Stimulated activated naive B cell treated with anti-CD40 and anti-IgM and Interleukin-4, amounts not matched to agents 10 μg/mL and 1 μg/mL and 100 μg/mL, for 72 hours (primary cell): ENCODE measurements around the gene MIP.
A peak's percentile ranks its signal among the peaks of the same experiment; 100 is the strongest.
"Not testable (repeated sequence)": the region's sequence is repeated elsewhere in the genome, so short reads cannot be mapped to it uniquely, and the experiment has no call there.

ENCODE experiments used
- ATAC-seq, 2 donors: fragments of 150-1000 bp; cut with Tn5 transposase; replicated peaks; 2 replicates each; pipeline ENCODE4 v1.10.0; 2021; ENCODE audit warnings: moderate library complexity in 1 of 2
- DNase-seq: peaks from one replicate; pipeline ENCODE4 v3.0.0; 2021
- H3K27ac Mint-ChIP-seq: one replicate; pipeline ENCODE4 v1.8.0; 2022; ENCODE audit warnings: mild to moderate bottlenecking, mixed read lengths
- H3K27me3 Mint-ChIP-seq, 2 donors: one replicate each; pipeline ENCODE4 v1.8.0; 2022; ENCODE audit warnings: mixed read lengths in 2 of 2
- H3K36me3 Mint-ChIP-seq, 2 donors: one replicate each; pipeline ENCODE4 v1.8.0; 2022; ENCODE audit warnings: mixed read lengths in 2 of 2, mild to moderate bottlenecking in 1 of 2
- H3K4me1 Mint-ChIP-seq, 2 donors: one replicate each; pipeline ENCODE4 v1.8.0; 2022; ENCODE audit warnings: mixed read lengths in 2 of 2, mild to moderate bottlenecking in 1 of 2
- H3K4me3 Mint-ChIP-seq, 2 donors: one replicate each; pipeline ENCODE4 v1.8.0; 2022; ENCODE audit warnings: mild to moderate bottlenecking in 2 of 2, mixed read lengths in 2 of 2, moderate library complexity in 1 of 2
- H3K9me3 Mint-ChIP-seq, 2 donors: one replicate each; pipeline ENCODE4 v1.8.0; 2022; ENCODE audit warnings: mixed read lengths in 2 of 2, mild to moderate bottlenecking in 1 of 2

Gene MIP

DNA sequence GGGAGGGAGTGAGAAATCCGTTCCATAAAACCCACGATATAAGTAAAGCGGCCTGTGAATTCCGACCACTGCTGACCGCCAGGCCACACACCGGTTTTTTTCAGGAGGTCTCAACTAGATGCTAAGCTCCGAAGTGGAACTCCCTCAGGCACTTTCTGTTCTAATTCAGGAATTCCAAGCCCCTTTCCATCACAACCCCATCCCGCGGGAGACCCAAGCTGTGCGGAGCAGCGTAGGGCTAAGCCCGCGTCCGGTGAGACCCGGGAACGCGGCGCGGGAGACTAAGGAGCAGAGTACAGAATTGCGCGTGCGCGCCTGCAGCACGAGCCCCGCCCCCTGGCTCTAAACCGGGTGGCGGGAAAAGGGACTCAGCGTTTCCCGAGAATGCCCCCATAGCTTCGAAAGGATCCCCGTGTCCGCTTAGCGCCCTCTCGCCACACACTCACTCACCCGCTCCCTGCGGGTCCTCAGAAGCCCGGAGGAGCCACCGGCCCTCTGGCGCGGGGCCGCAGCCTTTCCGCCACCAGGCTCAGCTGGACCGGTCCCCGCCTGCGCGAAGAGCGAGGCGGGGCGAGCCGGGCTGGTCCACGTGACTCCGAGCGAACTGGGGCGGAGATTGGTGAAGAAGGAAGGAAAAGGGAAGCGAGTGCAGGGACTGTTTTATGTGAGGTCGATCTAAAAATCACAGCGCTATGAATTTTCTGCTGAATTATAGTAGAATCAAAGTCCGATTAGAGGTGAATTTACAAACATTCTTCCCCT, 5.4 kb downstream of the MIP start, which contains the start of gene TIMELESS:
Gene TIMELESS (minus strand): TSS at position 567 of the 762 bp plus-strand sequence. CDS start 15,256 bp downstream, outside the sequence.
- H3K4me1 Mint-ChIP-seq = peaks cover 15 to 36% of the 10 kb centered on the region in 2 donors
- ATAC-seq = peak; percentile 99
- peak within 1 kb of the TSS; percentile 95 to 98 for H3K4me3 Mint-ChIP-seq
- no peaks in the 10 kb centered on the region for H3K27me3 Mint-ChIP-seq
- peaks cover 19 to 26% of the 10 kb centered on the region in 2 donors for H3K36me3 Mint-ChIP-seq
- peak within 1 kb of the TSS; percentile 96 for H3K27ac Mint-ChIP-seq
- H3K9me3 Mint-ChIP-seq = peaks cover 3 to 4% of the 10 kb centered on the region in 2 donors
- peak; percentile 89 for DNase-seq

DNA sequence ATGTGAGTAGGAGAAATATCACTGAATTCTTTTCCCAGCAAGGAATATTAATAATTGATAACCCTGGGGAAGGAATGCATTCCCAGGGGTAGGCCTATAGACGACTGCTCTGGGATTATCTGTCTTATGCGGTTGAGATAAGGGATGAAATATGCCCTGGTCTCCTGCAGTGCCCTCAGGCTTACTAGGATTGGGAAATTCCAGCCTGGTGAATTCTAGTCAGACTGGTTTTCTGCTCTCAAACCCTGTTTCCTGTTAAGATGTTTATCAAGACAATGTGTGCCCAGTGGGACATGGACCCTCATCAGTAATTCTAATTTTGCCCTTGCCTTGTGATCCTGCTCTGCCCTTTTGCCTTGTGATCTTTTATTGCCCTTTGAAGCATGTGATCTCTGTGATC, 11.2 kb downstream of the MIP start:
- ATAC-seq, H3K27ac Mint-ChIP-seq: not testable (repeated sequence)
- H3K36me3 Mint-ChIP-seq = peaks cover 29 to 48% of the 10 kb centered on the region in 2 donors

DNA sequence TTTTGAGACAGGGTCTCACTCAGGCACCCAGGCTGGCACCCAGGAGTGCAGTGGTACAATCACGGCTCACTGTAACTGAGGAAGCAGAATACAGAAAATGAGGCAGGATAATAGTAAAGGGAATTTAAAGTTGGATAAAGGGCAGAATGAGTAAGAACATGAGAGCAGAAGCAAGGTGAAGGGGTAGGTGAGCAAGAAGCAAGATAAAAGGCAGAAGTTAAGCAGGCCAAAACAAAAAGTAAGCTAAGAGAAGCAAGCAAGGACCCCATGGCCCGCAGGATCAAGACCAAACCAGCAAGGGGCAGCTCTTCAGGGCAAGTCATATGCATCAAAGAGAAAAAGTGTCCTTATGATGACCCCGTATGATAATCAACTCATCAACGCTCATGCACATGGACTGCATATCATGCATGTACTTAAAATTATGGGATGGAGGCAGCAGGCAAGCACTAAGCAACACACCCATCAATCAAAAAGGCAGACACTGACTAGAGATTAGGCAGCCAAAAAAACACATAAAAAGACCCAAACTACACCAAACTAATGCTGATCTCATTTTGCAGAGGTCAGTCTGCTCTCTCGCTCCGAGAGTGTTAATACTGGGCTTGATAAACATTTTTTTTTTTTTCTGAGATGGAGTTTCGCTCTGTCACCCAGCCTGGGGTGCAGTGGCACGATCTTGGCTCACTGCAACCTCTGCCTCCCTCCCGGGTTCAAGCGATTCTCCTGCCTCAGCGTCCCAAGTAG, 16.9 kb downstream of the MIP start:
- ATAC-seq (no peak), DNase-seq (no peak)
- no peaks in the 10 kb centered on the region for H3K9me3 Mint-ChIP-seq
- peaks cover 9 to 32% of the 10 kb centered on the region in 2 donors for H3K36me3 Mint-ChIP-seq
- peaks cover 3 to 11% of the 10 kb centered on the region in 2 donors for H3K4me1 Mint-ChIP-seq
- no peak overlapping the region for H3K4me3 Mint-ChIP-seq
- H3K27ac Mint-ChIP-seq = no peak overlapping the region
- H3K27me3 Mint-ChIP-seq = no peaks in the 10 kb centered on the region

More for the DNA sequence above, 11.2 kb downstream of the MIP start:
- peaks cover 14 to 30% of the 10 kb centered on the region in 2 donors for H3K4me1 Mint-ChIP-seq
- not testable (repeated sequence) for H3K27me3 Mint-ChIP-seq, DNase-seq, H3K9me3 Mint-ChIP-seq, H3K4me3 Mint-ChIP-seq

DNA sequence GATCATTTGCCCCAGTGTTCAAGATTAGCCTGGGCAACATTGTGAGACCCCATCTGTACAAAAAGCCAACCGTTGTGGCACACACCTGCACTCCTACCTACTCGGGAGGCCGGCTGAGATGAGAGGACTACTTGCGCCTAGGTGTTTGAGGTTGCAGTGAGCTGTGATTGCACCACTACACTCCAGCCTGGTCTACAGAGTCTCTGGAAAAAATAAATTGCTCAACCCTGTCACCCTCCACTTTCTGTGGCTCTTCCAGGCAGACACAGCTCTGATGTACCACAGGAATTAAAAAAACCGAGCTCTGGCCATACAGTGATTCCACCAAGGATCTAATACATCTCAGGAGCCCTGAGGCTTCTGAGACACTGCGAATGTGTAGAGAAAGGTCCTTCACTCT, 19.6 kb downstream of the MIP start:
- H3K27ac Mint-ChIP-seq = no peak overlapping the region
- no peaks in the 10 kb centered on the region for H3K9me3 Mint-ChIP-seq
- H3K4me3 Mint-ChIP-seq = no peak overlapping the region
- peaks cover 3 to 6% of the 10 kb centered on the region in 2 donors for H3K4me1 Mint-ChIP-seq
- no peak for ATAC-seq
- H3K27me3 Mint-ChIP-seq = no peaks in the 10 kb centered on the region
- no peak for DNase-seq
- peaks cover 12 to 34% of the 10 kb centered on the region in 2 donors for H3K36me3 Mint-ChIP-seq

DNA sequence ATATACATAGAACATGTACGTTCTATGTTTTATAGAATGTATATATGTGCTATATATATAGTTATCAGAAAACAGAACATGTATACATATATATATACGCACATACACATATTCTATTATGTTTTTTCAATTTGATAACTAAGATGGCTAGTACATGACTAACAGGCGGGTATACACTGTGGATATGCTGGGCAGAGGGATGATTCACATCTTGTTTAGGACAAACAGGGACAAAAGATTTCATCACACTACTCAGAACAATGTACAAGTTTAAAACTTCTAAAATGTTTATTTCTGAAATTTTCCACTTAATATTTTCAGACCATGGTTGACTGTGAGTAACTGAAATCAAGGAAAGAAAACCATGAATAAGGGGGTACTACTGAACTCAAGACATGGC, 22.6 kb downstream of the MIP start:
- Mint-ChIP-seq H3K36me3 (peaks cover 26 to 41% of the 10 kb centered on the region in 2 donors), H3K27ac (no peak overlapping the region), H3K4me3 (no peak overlapping the region), H3K9me3 (no peaks in the 10 kb centered on the region), H3K4me1 (no peaks in the 10 kb centered on the region), H3K27me3 (no peaks in the 10 kb centered on the region)
- ATAC-seq = no peak
- DNase-seq = no peak

DNA sequence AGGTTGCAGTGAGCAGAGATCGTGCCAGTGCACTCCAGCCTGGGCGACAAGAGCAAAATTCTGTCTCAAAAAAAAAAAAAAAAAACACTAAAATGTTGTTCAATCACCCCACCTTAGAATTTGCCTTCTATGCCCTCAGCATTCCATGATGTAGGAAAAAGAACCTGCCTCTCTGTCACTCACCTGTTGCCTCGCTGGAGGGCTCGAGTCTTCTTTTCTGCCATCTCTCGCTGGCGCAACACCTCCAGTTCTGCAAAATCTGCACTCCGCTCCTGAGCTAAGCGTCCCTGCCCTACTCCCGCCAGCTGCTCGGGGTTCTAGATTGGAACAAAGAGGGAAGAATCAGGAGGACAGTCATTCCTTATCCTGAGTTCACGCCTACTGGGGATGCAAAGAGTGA, 23.2 kb downstream of the MIP start:
- Mint-ChIP-seq H3K4me1 (no peaks in the 10 kb centered on the region), H3K36me3 (peaks cover 26 to 41% of the 10 kb centered on the region in 2 donors), H3K4me3 (no peak overlapping the region), H3K27ac (peak overlapping the region; percentile 51), H3K9me3 (no peaks in the 10 kb centered on the region), H3K27me3 (no peaks in the 10 kb centered on the region)
- no peak for DNase-seq
- ATAC-seq = no peak

DNA sequence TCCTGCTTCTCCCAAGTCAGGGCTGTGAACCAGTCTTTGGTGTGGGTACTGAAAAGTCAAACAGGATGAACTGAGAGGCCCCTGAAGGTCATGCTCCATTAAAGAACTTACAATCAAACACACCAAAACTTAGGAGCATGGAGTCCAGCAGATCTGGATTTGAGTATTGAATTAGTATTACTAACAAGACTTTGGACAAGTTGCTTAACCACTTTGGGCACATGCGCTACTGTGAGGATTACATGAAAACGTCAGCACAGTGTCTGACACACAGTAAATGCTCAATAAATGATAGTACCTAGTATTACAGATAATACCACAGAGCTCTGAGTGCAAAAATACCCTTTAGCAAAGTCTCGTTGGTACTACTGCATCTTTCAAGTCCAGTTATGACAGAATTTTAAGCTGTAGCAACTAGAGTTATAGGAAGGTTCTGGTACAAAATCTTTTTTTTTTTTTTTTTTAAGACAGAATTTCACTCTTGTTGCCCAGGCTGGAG, 28.5 kb downstream of the MIP start:
- H3K4me3 Mint-ChIP-seq = no peak overlapping the region
- ATAC-seq (no peak), DNase-seq (no peak)
- H3K27me3 Mint-ChIP-seq = no peaks in the 10 kb centered on the region
- H3K4me1 Mint-ChIP-seq = no peaks in the 10 kb centered on the region
- peaks cover 46 to 54% of the 10 kb centered on the region in 2 donors for H3K36me3 Mint-ChIP-seq
- H3K27ac Mint-ChIP-seq = no peak overlapping the region
- H3K9me3 Mint-ChIP-seq = no peaks in the 10 kb centered on the region

DNA sequence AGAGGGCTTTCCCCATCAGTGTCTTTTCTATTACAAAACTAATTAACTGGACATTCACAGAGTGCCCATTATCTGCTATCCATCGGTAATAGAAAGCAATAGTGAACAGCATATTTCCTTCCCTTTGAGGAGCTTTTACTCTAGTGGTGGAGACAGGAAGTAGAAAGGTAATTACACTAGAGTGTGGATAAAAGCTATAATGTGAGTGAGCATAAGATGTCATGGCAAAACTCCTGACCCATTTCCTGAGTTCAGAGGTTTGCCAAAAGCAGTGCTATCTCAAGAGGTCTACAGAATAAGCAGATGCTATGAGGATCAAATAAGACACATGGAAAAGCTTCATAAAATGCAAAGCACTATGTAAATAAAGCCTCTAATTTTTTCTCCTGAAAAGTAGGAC, 29.3 kb downstream of the MIP start:
- Mint-ChIP-seq H3K4me3 (no peak overlapping the region), H3K27me3 (no peaks in the 10 kb centered on the region), H3K27ac (no peak overlapping the region), H3K4me1 (no peaks in the 10 kb centered on the region), H3K9me3 (no peaks in the 10 kb centered on the region), H3K36me3 (peaks cover 48 to 60% of the 10 kb centered on the region in 2 donors)
- ATAC-seq = no peak
- DNase-seq = no peak

DNA sequence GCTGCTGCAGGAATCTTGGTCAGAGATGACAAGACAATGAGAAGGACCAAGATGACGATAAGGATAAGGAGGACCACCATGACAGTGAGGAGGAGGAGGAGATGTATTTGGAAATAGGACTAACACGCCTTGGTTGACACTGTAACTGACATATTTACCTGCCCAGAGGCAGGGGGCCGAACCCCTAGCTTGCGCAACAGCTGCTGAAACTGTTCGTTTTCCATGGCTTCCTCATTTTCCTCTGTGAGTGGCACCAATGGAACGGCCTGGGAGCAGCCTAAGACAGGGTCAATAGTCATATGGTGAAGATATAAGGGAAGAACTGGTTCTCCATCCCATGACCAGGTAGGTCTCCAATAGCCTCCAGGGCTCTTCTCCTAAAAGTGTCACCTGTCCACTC, 34.0 kb downstream of the MIP start:
- H3K27ac Mint-ChIP-seq = no peak overlapping the region
- H3K27me3 Mint-ChIP-seq = no peaks in the 10 kb centered on the region
- peaks cover 46 to 63% of the 10 kb centered on the region in 2 donors for H3K36me3 Mint-ChIP-seq
- H3K9me3 Mint-ChIP-seq = no peaks in the 10 kb centered on the region
- no peak overlapping the region for H3K4me3 Mint-ChIP-seq
- DNase-seq (no peak), ATAC-seq (no peak)
- no peaks in the 10 kb centered on the region for H3K4me1 Mint-ChIP-seq

DNA sequence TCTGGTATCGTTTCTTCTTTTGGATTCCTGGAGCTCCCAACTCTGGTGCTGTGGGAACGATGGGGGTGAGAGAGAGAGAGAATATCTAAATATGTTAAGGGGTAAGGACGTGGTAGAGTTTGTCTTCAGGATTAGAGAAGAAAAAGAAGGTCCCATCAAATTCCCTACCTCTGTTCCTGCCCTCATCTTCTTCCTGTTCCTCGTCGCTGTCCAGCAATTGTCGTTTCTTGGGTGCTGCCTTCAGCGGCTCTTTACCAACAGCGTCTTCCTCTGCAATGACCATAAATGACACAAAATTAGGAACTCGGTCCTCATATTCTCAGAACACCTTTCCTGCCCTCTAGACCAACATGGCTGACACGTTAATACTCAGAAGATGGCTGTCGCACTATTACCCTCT, 36.7 kb downstream of the MIP start:
- no peak for ATAC-seq
- H3K27ac Mint-ChIP-seq = no peak overlapping the region
- no peaks in the 10 kb centered on the region for H3K27me3 Mint-ChIP-seq
- no peak for DNase-seq
- no peak overlapping the region for H3K4me3 Mint-ChIP-seq
- H3K36me3 Mint-ChIP-seq = peaks cover 36 to 57% of the 10 kb centered on the region in 2 donors
- H3K4me1 Mint-ChIP-seq = peaks cover 0 to 1% of the 10 kb centered on the region in 2 donors
- no peaks in the 10 kb centered on the region for H3K9me3 Mint-ChIP-seq

DNA sequence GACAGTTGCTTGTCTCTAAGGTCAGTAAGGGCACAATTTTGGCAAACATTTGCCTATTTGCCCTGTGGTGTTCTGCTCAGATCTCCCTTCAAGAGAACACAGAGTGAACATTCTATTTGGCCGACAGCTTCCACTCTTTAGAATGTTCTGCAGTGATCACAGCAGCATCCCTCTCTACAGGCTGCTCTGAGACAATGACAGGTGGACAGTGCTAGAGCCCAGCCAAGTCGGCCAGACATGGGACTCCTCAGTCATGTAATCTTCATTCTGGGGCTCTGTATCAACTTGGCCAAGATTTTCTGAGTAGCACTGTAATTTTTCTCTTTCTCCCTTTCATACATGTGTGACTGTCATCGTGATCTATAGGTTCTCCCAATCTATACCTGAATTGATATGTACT, 40.1 kb downstream of the MIP start:
- H3K9me3 Mint-ChIP-seq = no peaks in the 10 kb centered on the region
- ATAC-seq (no peak), DNase-seq (no peak)
- no peaks in the 10 kb centered on the region for H3K27me3 Mint-ChIP-seq
- no peak overlapping the region for H3K4me3 Mint-ChIP-seq
- H3K4me1 Mint-ChIP-seq = peaks cover 0 to 1% of the 10 kb centered on the region in 2 donors
- H3K27ac Mint-ChIP-seq = peak overlapping the region; percentile 65
- H3K36me3 Mint-ChIP-seq = peaks cover 23 to 40% of the 10 kb centered on the region in 2 donors

DNA sequence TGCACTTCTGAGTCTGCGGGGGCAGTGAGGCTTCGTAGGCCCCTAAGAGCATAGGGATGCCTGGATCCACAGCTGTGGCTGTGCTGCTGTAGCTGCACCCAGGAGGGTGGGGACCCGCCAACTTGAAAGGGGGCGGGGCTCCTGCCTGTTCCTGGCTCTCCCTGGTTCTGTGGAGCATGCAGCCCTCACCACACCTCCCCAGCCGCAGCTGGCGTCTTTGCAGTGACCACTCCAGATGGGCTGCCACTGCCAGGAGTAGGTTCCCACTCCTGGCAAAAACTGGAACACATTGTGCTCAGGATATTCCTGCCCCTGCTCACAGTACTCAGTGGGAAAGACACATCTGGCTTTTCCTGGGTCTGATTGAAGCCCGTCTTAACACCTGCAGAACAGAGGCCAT, 41.1 kb downstream of the MIP start:
- Mint-ChIP-seq H3K9me3 (no peaks in the 10 kb centered on the region), H3K36me3 (peaks cover 18 to 35% of the 10 kb centered on the region in 2 donors), H3K27ac (no peak overlapping the region), H3K4me3 (no peak overlapping the region), H3K27me3 (no peaks in the 10 kb centered on the region), H3K4me1 (peaks cover 0 to 1% of the 10 kb centered on the region in 2 donors)
- DNase-seq = no peak
- no peak for ATAC-seq

DNA sequence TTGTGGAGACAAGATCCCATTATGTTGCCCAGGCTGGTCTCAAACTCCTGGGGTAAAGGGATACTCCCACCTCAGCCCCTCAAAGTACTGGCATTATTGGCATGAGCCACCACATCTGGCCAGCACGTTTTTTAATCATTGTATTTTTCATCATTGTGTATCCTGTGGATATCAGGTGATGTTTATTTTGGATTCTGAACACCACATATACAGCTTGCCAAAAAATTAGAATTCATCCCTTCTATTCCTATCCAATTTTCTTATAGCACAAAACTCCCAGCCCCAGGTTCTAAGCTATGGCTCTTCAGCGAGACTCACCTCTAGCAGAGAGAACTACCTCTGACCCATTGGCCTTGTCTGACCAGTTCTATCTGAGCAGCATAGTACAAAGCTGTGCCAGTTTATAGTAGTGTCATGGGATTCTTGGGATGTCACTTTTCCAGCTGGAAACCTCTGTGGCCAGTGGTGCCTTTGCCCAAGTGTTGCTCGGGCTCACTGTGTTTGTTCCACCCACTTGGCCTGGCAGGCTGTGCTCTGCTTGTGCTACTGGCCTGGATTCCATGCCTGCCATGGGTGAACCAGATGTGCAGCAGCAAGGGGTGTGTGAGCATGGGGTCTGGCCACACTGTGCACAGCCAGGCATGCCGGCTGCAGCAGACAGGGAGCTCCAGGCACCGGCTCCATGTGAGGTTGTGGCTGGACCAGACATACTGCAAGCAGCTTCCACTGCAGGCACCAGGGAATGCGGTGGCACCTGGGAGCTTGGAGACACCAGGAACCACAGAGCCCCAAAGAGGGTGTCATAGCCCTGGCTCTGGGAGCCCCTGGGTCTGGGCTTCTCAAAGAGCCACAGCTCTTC, 42.4 kb downstream of the MIP start:
- peaks cover 14 to 24% of the 10 kb centered on the region in 2 donors for H3K36me3 Mint-ChIP-seq
- DNase-seq (no peak), ATAC-seq (no peak)
- no peaks in the 10 kb centered on the region for H3K27me3 Mint-ChIP-seq
- H3K4me3 Mint-ChIP-seq = no peak overlapping the region
- H3K27ac Mint-ChIP-seq = no peak overlapping the region
- no peaks in the 10 kb centered on the region for H3K9me3 Mint-ChIP-seq
- peaks cover 0 to 1% of the 10 kb centered on the region in 2 donors for H3K4me1 Mint-ChIP-seq

DNA sequence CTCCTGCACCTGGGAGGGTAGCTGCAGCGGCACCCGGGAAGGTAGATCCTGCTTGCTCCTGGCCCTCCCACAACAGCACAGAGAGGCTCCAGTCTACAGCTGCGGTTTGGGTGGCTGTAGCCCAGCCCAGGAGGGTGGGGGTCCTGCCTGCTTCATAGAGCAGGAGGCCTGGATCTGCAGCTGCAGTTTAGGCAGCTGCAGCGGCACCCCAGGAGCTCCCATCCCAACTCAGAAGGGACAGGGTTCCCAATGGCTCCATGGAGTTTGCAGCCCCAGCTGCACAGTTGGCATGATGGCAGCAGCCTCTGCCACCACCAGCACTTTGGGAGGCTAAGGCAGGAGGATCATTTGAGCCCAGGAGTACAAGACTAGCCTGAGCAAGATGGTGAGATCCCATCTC, 43.7 kb downstream of the MIP start:
- H3K27ac Mint-ChIP-seq = no peak overlapping the region
- H3K4me1 Mint-ChIP-seq = peaks cover 0 to 1% of the 10 kb centered on the region in 2 donors
- H3K36me3 Mint-ChIP-seq = peaks cover 11 to 22% of the 10 kb centered on the region in 2 donors
- no peak for ATAC-seq
- no peaks in the 10 kb centered on the region for H3K9me3 Mint-ChIP-seq
- H3K4me3 Mint-ChIP-seq = no peak overlapping the region
- H3K27me3 Mint-ChIP-seq = no peaks in the 10 kb centered on the region
- DNase-seq = no peak
